GM12878 (cell line): ENCODE measurements around the gene CRYGA.

Experiments
- IKZF1 ChIP-seq: fragments of 450-650 bp; conservative IDR thresholded peaks from 2 replicates; pipeline ENCODE4 v1.6.1; 2017; ENCODE audit warnings: antibody characterized with exemption, mild to moderate bottlenecking
- IRF4 ChIP-seq: IDR thresholded peaks from 2 replicates; pipeline ENCODE4 v1.6.1; 2011; ENCODE audit warnings: low read depth, low read length
- NFYB ChIP-seq: IDR thresholded peaks from 2 replicates; pipeline ENCODE4 v1.6.1; 2011; ENCODE audit warnings: low read depth, mild to moderate bottlenecking, low read length, improper control_type of control experiment, moderate library complexity; ENCODE audit not compliant: insufficient read depth
- POLR2AphosphoS5 ChIP-seq: IDR thresholded peaks from 2 replicates; pipeline ENCODE4 v1.6.1; 2011; ENCODE audit warnings: mild to moderate bottlenecking, low read length, inconsistent platforms

DNA sequence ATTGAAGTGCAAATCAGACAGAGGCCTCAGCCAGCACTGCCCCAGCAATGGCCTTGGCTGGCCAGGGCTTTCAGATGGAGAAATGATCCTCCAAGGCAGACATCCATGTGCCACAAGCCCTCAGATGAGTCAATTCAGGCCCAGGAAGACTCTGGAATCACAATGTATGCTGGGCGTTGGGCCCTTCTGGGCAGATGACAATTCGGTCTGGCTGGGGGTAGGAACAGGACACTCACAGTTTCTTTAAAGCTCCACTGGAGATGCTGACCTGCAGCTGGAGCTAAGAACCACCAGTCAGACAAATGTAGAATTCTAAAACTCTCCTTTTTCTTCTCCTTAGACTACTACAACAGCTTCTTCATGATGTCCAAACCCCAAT is 26.7 kb downstream of the CRYGA start:
- no peak for TF ChIP-seq POLR2AphosphoS5
- TF ChIP-seq NFYB: no peak
- TF ChIP-seq IRF4: no peak
- no peak for TF ChIP-seq IKZF1
